Fibroblast of mammary gland (primary cell): Measurements from ENCODE around the gene RPL37.

Experiments
- DNase-seq: peaks from one replicate; pipeline ENCODE4 v3.0.0-alpha.2; 2010; ENCODE audit warnings: low read depth
- H3K4me3 ChIP-seq: 2 replicates; pipeline ENCODE4 v1.5.1; 2011; ENCODE audit warnings: low read depth, mild to moderate bottlenecking, low read length, moderate library complexity; ENCODE audit not compliant: control insufficient read depth
- CTCF ChIP-seq: conservative IDR thresholded peaks from 2 replicates; pipeline ENCODE4 v1.5.1; 2011; ENCODE audit warnings: low read depth, low read length, inconsistent platforms; ENCODE audit not compliant: control insufficient read depth, insufficient read depth

Gene RPL37

GRCh38 chr5:40778133-40778532 lies 56.9 kb downstream of the RPL37 start:
- no peak for DNase-seq
- TF ChIP-seq CTCF = no peak
- no peak overlapping the region for H3K4me3 ChIP-seq

DNA sequence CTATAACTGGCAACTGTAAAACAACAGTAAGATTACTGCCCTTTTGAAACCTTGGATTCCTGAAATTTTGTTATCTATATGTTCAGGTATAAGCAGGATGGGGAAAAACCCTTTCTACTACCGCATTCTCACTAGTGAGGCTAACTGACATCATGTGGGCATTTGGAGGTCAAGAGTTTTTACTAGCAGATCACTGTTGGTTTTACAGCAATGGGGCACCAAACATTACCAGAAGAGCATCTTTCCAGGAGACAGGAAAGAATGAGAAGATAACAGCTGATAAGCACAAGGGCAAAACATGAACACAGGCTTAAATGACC lies 58.4 kb downstream of the RPL37 start:
- no peak for DNase-seq
- TF ChIP-seq CTCF = no peak

GRCh38 chr5:40775846-40776657 lies 59.0 kb downstream of the RPL37 start:
- no peak for TF ChIP-seq CTCF
- no peak overlapping the region for H3K4me3 ChIP-seq
- DNase-seq = no peak

More for the DNA sequence above, 58.4 kb downstream of the RPL37 start:
- no peak overlapping the region for H3K4me3 ChIP-seq
